K562 (cell line): ENCODE results near the gene CEP44. TPM values are rescaled to one million over a fixed set of nuclear protein-coding genes. Genes with fewer than 3 reads are reported as not detected.

Experiments
- ATAC-seq: fragments of 200-7000 bp; cut with Tn5 transposase; 3 replicates; pipeline ENCODE4 v1.9.1; 2020; ENCODE audit warnings: moderate library complexity
- BruUV-seq: library from RNA; stranded (reverse); fragments of 400-500 nt; replicated peaks from 2 replicates; lab custom pipeline; 2021; lab: Mats Ljungman, UMichigan
- CTCF ChIA-PET: fragments of 300-600 bp; formaldehyde crosslinking; extraction: SDS; loops from one replicate; lab custom pipeline; 2021; ENCODE audit warnings: low intra/inter-chr PET ratio; lab: Yijun Ruan, JAX
- POLR2A ChIA-PET: fragments of 300-600, 350-650 bp; sonication (Branson Sonifier 250); formaldehyde crosslinking; extraction: SDS; loops from one replicate; lab custom pipeline; 2021; ENCODE audit warnings: antibody characterized with exemption, inconsistent platforms; lab: Yijun Ruan, JAX
- DNase-seq, 4 experiments: peaks; one replicate each; pipeline versions ENCODE4 v3.0.0 to v3.0.0-alpha.2; 2011 to 2018; ENCODE audit warnings: low spot score in 3 of 4, mixed read lengths in 3 of 4; ENCODE audit errors: extremely low read depth in 1 of 4
- FAIRE-seq: peaks from 2 replicates; lab custom pipeline; 2011; peaks lifted over from hg19 to GRCh38; lab: Jason Lieb, UNC
- H2AFZ ChIP-seq: 2 replicates; pipeline ENCODE4 v1.6.0; 2011; ENCODE audit warnings: low read depth, low read length, control low read depth, inconsistent platforms
- H3K27ac ChIP-seq: fragments of 200-600 bp; 3 replicates; pipeline ENCODE4 v1.8.0; 2011; ENCODE audit warnings: low read depth, mild to moderate bottlenecking, control low read depth, inconsistent platforms, low read length, moderate library complexity, mixed read lengths; ENCODE audit errors: extremely low read depth
- H3K27me3 ChIP-seq, 2 experiments: fragments of 300-600 bp in 1 of 2; 2 replicates in 1 of 2; 3 replicates in 1 of 2; pipeline versions ENCODE4 v1.6.0 to v1.8.0; 2011; ENCODE audit warnings: inconsistent platforms in 2 of 2, low read length in 2 of 2, mild to moderate bottlenecking in 1 of 2, mixed read lengths in 1 of 2, moderate library complexity in 1 of 2; ENCODE audit not compliant: control insufficient read depth in 2 of 2, insufficient read depth in 2 of 2
- H3K36me3 ChIP-seq: fragments of 300-600 bp; 3 replicates; pipeline ENCODE4 v1.8.0; 2011; ENCODE audit warnings: mild to moderate bottlenecking, low read length, inconsistent platforms; ENCODE audit not compliant: control insufficient read depth, insufficient read depth
- H3K4me1 ChIP-seq, 2 experiments: fragments of 200-600 bp in 1 of 2; replicated peaks in 1 of 2; 2 replicates in 1 of 2; 3 replicates in 1 of 2; pipeline versions ENCODE4 v1.5.1 to v1.8.0; 2011; ENCODE audit warnings: inconsistent platforms in 2 of 2, low read length in 2 of 2, mild to moderate bottlenecking in 1 of 2, mixed read lengths in 1 of 2, moderate library complexity in 1 of 2; ENCODE audit not compliant: control insufficient read depth in 2 of 2, insufficient read depth in 2 of 2
- H3K4me2 ChIP-seq: 2 replicates; pipeline ENCODE4 v1.6.1; 2011; ENCODE audit warnings: low read length, control low read depth, inconsistent platforms, mixed read lengths; ENCODE audit not compliant: insufficient read depth
- H3K4me3 ChIP-seq: fragments of 200-600 bp; sonication (generic), shearing (Covaris generic); 2 replicates; pipeline ENCODE4 v1.5.1; 2016; ENCODE audit warnings: control low read depth, inconsistent platforms
- H3K79me2 ChIP-seq: fragments of 200-600 bp; 3 replicates; pipeline ENCODE4 v1.8.0; 2011; ENCODE audit warnings: low read length, inconsistent platforms; ENCODE audit not compliant: control insufficient read depth, insufficient read depth
- H3K9ac ChIP-seq, 2 experiments: 2 replicates each; pipeline versions ENCODE4 v1.6.0 to v1.6.1; 2011; ENCODE audit warnings: low read depth in 2 of 2, low read length in 2 of 2, control low read depth in 1 of 2, inconsistent platforms in 1 of 2, mild to moderate bottlenecking in 1 of 2, mixed read lengths in 1 of 2; ENCODE audit not compliant: insufficient read depth in 1 of 2
- H3K9me1 ChIP-seq: one replicate; pipeline ENCODE4 v1.6.0; 2011; ENCODE audit warnings: inconsistent platforms, mild to moderate bottlenecking, low read length, moderate library complexity; ENCODE audit not compliant: control insufficient read depth, insufficient read depth
- H3K9me3 ChIP-seq: replicated peaks from 2 replicates; pipeline ENCODE4 v1.5.1; 2011; ENCODE audit warnings: low read depth, low read length, inconsistent platforms; ENCODE audit not compliant: control insufficient read depth, insufficient read depth
- H4K20me1 ChIP-seq: replicated peaks from 2 replicates; pipeline ENCODE4 v1.6.1; 2011; ENCODE audit warnings: low read length, inconsistent platforms, mixed read lengths; ENCODE audit not compliant: control insufficient read depth, insufficient read depth
- CBFA2T2 ChIP-seq: fragments of 450-650 bp; conservative IDR thresholded peaks from 2 replicates; pipeline ENCODE4 v1.6.1; 2017; ENCODE audit warnings: mild to moderate bottlenecking
- CBFA2T3 ChIP-seq: fragments of 450-650 bp; IDR thresholded peaks from 2 replicates; pipeline ENCODE4 v1.6.1; 2017
- STAG1 ChIP-seq: sonication (generic); formaldehyde crosslinking; IDR thresholded peaks from 2 replicates; pipeline ENCODE4 v1.5.0; 2020; ENCODE audit warnings: missing genetic modification reagents, borderline replicate concordance
- TEAD4 ChIP-seq, 2 experiments: sonication (generic) in 1 of 2; formaldehyde crosslinking in 1 of 2; IDR thresholded peaks; 2 replicates each; pipeline versions ENCODE4 v1.6.1 to v1.8.0; 2012 to 2022; ENCODE audit warnings: borderline replicate concordance in 1 of 2, inconsistent platforms in 1 of 2, low read length in 1 of 2, mild to moderate bottlenecking in 1 of 2, missing genetic modification reagents in 1 of 2
- ZBTB7A ChIP-seq: IDR thresholded peaks from 2 replicates; pipeline ENCODE4 v1.6.1; 2011; ENCODE audit warnings: low read depth, mild to moderate bottlenecking, low read length, moderate library complexity, borderline replicate concordance; ENCODE audit not compliant: control insufficient read depth
- ZNF583 ChIP-seq: fragments of 250-450 bp; sonication (Bioruptor Pico); IDR thresholded peaks from 2 replicates; pipeline ENCODE4 v1.4.0; 2020
- WGBS: fragments of 100-300 bp; shearing (Covaris generic); methylation state at CpG from one replicate; pipeline ENCODE4 v1.1.6; 2016; ENCODE audit warnings: low coverage, mixed read lengths; ENCODE audit not compliant: insufficient coverage; ENCODE audit errors: missing lambda C conversion rate; 5-methylcytosine and 5-hydroxymethylcytosine counted together
- in situ Hi-C: fragments of 300-500 bp; cut with MboI; formaldehyde crosslinking; loops from 4 replicates; pipeline ENCODE4 v1.15.0; 2018; ENCODE audit warnings: inconsistent platforms, mixed read lengths
- intact Hi-C: fragments of 100-400 bp; cut with micrococcal nuclease; formaldehyde crosslinking; loops from 2 replicates; pipeline ENCODE4 v1.14.2; 2022
- polyA plus RNA-seq, 8 experiments: library from polyadenylated mRNA; depleted of rRNA in 4 of 8; stranded (reverse) in 5 of 8; unstranded in 3 of 8; fragments of >200 nt; fragmentation: Nextera tagmentation in 2 of 8; fragmentation: Illumina TruSeq in 1 of 8; extraction: Ambion mirVana in 2 of 8; extraction: Trizol in 1 of 8; gene quantifications; 2 replicates each; pipeline versions ENCODE4 v1.2.1 to v1.2.3, GENCODE V29; 2011 to 2014; ENCODE audit warnings: inconsistent platforms in 1 of 8, missing spikeins in 1 of 8
- total RNA-seq, 7 experiments: library from RNA; depleted of rRNA in 6 of 7; stranded (reverse); fragments of >200 nt in 6 of 7; fragmentation: Illumina TruSeq in 2 of 7; extraction: Trizol in 2 of 7; gene quantifications; 2 replicates each; pipeline versions ENCODE4 v1.2.1 to v1.2.3, GENCODE V29; 2011 to 2021; ENCODE audit warnings: low replicate concordance in 1 of 7
- TF ChIP-seq, protein P1 (sequence below): fragments of 250-450 bp; sonication (Bioruptor Pico); IDR thresholded peaks from 2 replicates; pipeline ENCODE4 v1.5.1; 2021; ENCODE audit warnings: mild to moderate bottlenecking
- TF ChIP-seq, protein P2 (sequence below): sonication (generic); formaldehyde crosslinking; IDR thresholded peaks from 2 replicates; pipeline ENCODE4 v1.8.0; 2022; ENCODE audit warnings: mild to moderate bottlenecking, missing genetic modification reagents

The CEP44 gene
- total and polyA plus RNA-seq, 9 of the 15 experiments (the other 6 are each of a cell fraction or from before 2014, with no cell fraction given), result 19.6 to 45.0 (median 24.4) TPM

DNA sequence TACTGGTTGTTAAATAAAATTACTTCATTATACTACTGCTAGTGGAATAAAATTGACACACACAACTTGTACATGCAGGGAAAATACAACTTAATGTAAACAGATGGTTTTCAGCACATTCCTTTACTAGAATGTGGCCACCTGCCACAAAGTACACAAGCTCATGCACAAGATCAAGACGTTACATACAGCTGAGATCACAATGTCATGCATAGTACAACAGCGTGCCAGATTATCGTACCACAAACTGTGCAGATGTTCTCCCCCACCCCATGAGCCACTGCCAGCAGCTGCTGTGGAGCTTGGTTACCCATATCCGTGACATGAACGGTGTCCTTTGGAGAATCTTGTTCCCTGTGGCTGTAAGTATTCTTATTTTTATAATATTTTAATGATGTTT, 27.9 kb upstream of the CEP44 start:
- H4K20me1 ChIP-seq, result no peaks in the 10 kb centered on the region
- 64% methylated on average over 5 of the region's 5 CpGs for WGBS
- intact Hi-C loops, result no loop called here
- H3K9ac ChIP-seq, result no peak overlapping the region
- POLR2A ChIA-PET, result no interaction called here
- no peaks in the 10 kb centered on the region for H3K9me1 ChIP-seq
- H3K4me1 ChIP-seq, result peaks cover 0 to 3% of the 10 kb centered on the region in 2 experiments; a peak in 2 of 5 replicates
- no peak for TF ChIP-seq STAG1
- TF ChIP-seq TEAD4 (IDR thresholded peaks at IDR 0.05; ENCODE audit: low read length), result peak; percentile 27; the same call in 1 of the 2 replicates
- TF ChIP-seq TEAD4 (CRISPR knock-in tag; IDR thresholded peaks at IDR 0.05; ENCODE audit: borderline replicate concordance), result no peak
- no peak for TF ChIP-seq ZBTB7A
- peak; percentile 46 for TF ChIP-seq CBFA2T2
- no peak for TF ChIP-seq ZNF583 (CRISPR knock-in tag)
- TF ChIP-seq, protein P1, sequence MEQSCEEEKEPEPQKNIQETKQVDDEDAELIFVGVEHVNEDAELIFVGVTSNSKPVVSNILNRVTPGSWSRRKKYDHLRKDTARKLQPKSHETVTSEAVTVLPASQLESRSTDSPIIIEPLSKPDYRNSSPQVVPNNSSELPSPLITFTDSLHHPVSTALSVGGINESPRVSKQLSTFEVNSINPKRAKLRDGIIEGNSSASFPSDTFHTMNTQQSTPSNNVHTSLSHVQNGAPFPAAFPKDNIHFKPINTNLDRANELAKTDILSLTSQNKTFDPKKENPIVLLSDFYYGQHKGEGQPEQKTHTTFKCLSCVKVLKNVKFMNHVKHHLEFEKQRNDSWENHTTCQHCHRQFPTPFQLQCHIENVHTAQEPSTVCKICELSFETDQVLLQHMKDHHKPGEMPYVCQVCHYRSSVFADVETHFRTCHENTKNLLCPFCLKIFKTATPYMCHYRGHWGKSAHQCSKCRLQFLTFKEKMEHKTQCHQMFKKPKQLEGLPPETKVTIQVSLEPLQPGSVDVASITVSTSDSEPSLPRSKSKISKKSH (CRISPR knock-in tag), result no peak
- TF ChIP-seq, protein P2, sequence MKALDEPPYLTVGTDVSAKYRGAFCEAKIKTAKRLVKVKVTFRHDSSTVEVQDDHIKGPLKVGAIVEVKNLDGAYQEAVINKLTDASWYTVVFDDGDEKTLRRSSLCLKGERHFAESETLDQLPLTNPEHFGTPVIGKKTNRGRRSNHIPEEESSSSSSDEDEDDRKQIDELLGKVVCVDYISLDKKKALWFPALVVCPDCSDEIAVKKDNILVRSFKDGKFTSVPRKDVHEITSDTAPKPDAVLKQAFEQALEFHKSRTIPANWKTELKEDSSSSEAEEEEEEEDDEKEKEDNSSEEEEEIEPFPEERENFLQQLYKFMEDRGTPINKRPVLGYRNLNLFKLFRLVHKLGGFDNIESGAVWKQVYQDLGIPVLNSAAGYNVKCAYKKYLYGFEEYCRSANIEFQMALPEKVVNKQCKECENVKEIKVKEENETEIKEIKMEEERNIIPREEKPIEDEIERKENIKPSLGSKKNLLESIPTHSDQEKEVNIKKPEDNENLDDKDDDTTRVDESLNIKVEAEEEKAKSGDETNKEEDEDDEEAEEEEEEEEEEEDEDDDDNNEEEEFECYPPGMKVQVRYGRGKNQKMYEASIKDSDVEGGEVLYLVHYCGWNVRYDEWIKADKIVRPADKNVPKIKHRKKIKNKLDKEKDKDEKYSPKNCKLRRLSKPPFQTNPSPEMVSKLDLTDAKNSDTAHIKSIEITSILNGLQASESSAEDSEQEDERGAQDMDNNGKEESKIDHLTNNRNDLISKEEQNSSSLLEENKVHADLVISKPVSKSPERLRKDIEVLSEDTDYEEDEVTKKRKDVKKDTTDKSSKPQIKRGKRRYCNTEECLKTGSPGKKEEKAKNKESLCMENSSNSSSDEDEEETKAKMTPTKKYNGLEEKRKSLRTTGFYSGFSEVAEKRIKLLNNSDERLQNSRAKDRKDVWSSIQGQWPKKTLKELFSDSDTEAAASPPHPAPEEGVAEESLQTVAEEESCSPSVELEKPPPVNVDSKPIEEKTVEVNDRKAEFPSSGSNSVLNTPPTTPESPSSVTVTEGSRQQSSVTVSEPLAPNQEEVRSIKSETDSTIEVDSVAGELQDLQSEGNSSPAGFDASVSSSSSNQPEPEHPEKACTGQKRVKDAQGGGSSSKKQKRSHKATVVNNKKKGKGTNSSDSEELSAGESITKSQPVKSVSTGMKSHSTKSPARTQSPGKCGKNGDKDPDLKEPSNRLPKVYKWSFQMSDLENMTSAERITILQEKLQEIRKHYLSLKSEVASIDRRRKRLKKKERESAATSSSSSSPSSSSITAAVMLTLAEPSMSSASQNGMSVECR (CRISPR knock-in tag), result no peak
- TF ChIP-seq CBFA2T3, result peak; percentile 58
- TF ChIP-seq, all 486 proteins: peak for 3
- FAIRE-seq (peak; percentile 19), ATAC-seq (peak; percentile 76), DNase-seq (peak in 2 of 4 experiments; percentile 20 to 30)
- no peak overlapping the region for H3K4me3 ChIP-seq
- no peak overlapping the region; the same call in 2 of the 3 replicates for H3K27ac ChIP-seq
- no peak overlapping the region for H2AFZ ChIP-seq
- H3K79me2 ChIP-seq, result no peaks in the 10 kb centered on the region
- in situ Hi-C loops, result no loop called here
- H3K27me3 ChIP-seq, result no peaks in the 10 kb centered on the region
- no TSS peak for BruUV-seq
- CTCF ChIA-PET, result no interaction called here
- H3K4me2 ChIP-seq, result no peak overlapping the region
- H3K36me3 ChIP-seq, result peaks cover 5% of the 10 kb centered on the region; the same call in 1 of the 3 replicates
- H3K9me3 ChIP-seq, result no peaks in the 10 kb centered on the region
